Naive thymus-derived CD8-positive, alpha-beta T cell (primary cell): ENCODE measurements around the gene LMBR1L. TPM values are rescaled to one million over a fixed set of nuclear protein-coding genes. Genes with fewer than 3 reads are reported as not detected.
"Not testable (repeated sequence)": the region's sequence is repeated elsewhere in the genome, so short reads cannot be mapped to it uniquely, and the experiment has no call there.

Source experiments
- ATAC-seq, 2 donors: fragments of 150-1000 bp; cut with Tn5 transposase in 1 of 2; sonication (Bioruptor Pico), chemical (Tn5 transposase) in 1 of 2; 1 replicate in 1 of 2; 2 replicates in 1 of 2; pipeline ENCODE4 v1.10.0; 2021; ENCODE audit warnings: mild to moderate bottlenecking in 2 of 2, moderate library complexity in 2 of 2
- POLR2A ChIA-PET: fragments of 350-600 bp; sonication (Branson Sonifier 250); formaldehyde crosslinking; loops from one replicate; lab custom pipeline; 2021; ENCODE audit warnings: antibody characterized with exemption; lab: Charles Lee
- DNase-seq, 10 donors: peaks; one replicate each; pipeline versions ENCODE4 v3.0.0 to v3.0.0-alpha.2; 2020 to 2022
- H3K27ac Mint-ChIP-seq, 10 donors: one replicate each; pipeline ENCODE4 v1.8.0; 2020 to 2022; ENCODE audit warnings: mild to moderate bottlenecking in 10 of 10, mixed read lengths in 10 of 10, moderate library complexity in 4 of 10, inconsistent platforms in 1 of 10
- H3K27me3 Mint-ChIP-seq, 5 donors: one replicate each; pipeline ENCODE4 v1.8.0; 2021 to 2022; ENCODE audit warnings: mixed read lengths in 5 of 5
- H3K36me3 Mint-ChIP-seq, 3 donors: one replicate each; pipeline ENCODE4 v1.8.0; 2020 to 2022; ENCODE audit warnings: mixed read lengths in 3 of 3, mild to moderate bottlenecking in 2 of 3, inconsistent platforms in 1 of 3
- H3K4me1 Mint-ChIP-seq, 4 donors: one replicate each; pipeline ENCODE4 v1.8.0; 2021 to 2022; ENCODE audit warnings: mixed read lengths in 4 of 4
- H3K4me3 Mint-ChIP-seq, 10 donors: one replicate each; pipeline ENCODE4 v1.8.0; 2020 to 2022; ENCODE audit warnings: mild to moderate bottlenecking in 10 of 10, mixed read lengths in 10 of 10, moderate library complexity in 6 of 10, inconsistent platforms in 1 of 10
- H3K9me3 Mint-ChIP-seq, 9 donors: one replicate each; pipeline ENCODE4 v1.8.0; 2020 to 2022; ENCODE audit warnings: mixed read lengths in 9 of 9, mild to moderate bottlenecking in 3 of 9, inconsistent platforms in 1 of 9, moderate library complexity in 1 of 9
- polyA plus RNA-seq, 3 donors: library from polyadenylated mRNA; unstranded; fragments of 300-500 nt; fragmentation: Illumina TruSeq; gene quantifications; one replicate each; pipeline ENCODE4 v1.2.3, GENCODE V29; 2021
- total RNA-seq, 8 experiments: library from RNA in 2 of 8; stranded (reverse) in 2 of 8; gene quantifications; one replicate each; pipeline ENCODE4 v1.2.3 and lab custom pipeline; 2021 to 2026

Gene LMBR1L
- total and polyA plus RNA-seq, 5 experiments from 2014 or later: 34.0 to 270 (median 45.8) TPM

DNA sequence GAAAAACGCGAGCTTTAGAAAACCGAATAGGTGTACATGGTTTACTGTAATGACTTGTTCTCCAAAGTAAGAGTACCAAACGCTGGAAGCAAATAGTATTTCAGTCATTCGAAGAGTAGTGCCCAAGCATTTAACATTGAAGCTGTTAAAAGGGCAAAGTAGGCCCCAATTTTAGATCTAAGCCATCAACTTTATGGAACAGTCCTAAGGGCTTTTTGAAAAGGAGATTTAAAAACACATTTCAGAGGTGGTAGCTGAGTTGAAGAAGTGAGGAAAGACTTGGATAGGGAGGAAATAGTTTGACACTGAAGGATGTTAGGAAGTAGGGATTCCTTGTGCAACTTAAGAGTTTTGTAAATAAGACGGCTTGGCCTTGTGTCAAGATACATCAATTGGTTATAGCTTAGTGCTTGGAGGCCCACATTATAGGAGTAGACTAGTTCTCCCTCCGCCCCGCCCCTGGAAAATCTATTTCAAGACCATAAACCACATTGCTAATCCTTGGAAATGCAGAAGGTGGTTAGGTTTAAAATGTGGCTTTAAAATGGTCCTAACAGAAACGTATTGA is 21.3 kb upstream of the LMBR1L start:
- no peaks in the 10 kb centered on the region for H3K27me3 Mint-ChIP-seq
- no peaks in the 10 kb centered on the region for H3K9me3 Mint-ChIP-seq
- ATAC-seq (no peak), DNase-seq (no peak)
- POLR2A ChIA-PET: interaction anchor here (0.6 to 6.2 kb wide), 20 partner anchors 8 to 614 kb away, joined by 3 to 220 read pairs (median 9); partner anchors contain the start of genes DDX23, DHH, KMT2D and LMBR1L
- H3K4me3 Mint-ChIP-seq: peak overlapping the region; percentile 79 to 99 (median 88)
- peak overlapping the region; percentile 76 to 98 (median 96) for H3K27ac Mint-ChIP-seq
- peaks cover 0 to 34% (median 15%) of the 10 kb centered on the region in 3 donors for H3K36me3 Mint-ChIP-seq
- H3K4me1 Mint-ChIP-seq: peaks cover 13 to 56% (median 44%) of the 10 kb centered on the region in 4 donors

DNA sequence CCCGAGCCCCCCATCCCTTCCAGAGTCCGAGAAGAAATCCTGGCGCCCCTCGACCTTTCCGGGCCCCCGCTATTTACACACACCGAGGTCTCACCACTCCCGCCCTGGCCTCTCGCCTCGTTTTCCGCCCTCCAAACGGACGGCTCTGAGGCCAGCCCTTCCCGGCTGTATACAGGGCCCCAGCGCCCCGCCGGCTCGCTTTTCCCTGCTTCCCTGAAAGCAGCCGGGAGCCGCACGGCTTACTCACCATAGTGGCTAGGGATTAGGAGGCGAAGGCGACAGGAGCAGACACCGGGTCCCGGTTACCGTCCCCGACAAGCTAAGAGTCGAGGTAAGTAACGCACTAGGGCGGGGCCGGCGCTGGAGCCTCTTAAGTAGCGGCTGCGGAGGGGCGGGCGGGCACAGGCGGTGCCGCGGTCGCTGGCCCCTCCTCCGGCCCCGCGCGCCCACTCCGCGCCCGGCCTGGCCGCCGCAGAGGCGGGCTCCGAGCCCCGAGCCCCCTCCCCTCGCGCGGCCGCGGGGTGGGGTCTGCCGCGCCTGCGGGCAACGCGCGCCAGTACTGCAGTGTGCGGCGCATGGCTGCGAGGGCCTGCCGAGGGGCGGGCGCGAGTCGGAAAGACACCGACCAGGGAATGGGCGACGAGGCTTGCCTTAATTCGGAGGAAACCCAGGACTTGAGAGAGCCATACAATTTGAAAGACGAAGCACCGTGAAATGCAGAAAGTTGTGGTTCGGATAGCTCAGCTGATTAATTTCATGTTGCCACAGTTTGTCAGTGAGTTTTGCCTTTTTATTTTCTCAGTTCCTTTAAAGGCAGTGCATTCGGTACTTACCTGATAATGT is 20.6 kb upstream of the LMBR1L start, which contains the start of gene TUBA1B:
Gene TUBA1B (minus strand): TSS at position 345 of the 843 bp plus-strand sequence. CDS start 95 bp downstream, at position 250.
- no peaks in the 10 kb centered on the region for H3K27me3 Mint-ChIP-seq
- POLR2A ChIA-PET: interaction anchor here (0.6 to 6.2 kb wide), 40 partner anchors 8 to 615 kb away, joined by 3 to 220 read pairs (median 6); partner anchors contain the start of genes ARF3, DDX23, DHH and FKBP11
- peaks cover 14 to 59% (median 48%) of the 10 kb centered on the region in 4 donors for H3K4me1 Mint-ChIP-seq
- H3K4me3 Mint-ChIP-seq: peak within 1 kb of the TSS; percentile 95 to 99 (median 97)
- DNase-seq: peak; percentile 84 to 94 (median 88)
- peak; percentile 77 to 78 for ATAC-seq
- H3K27ac Mint-ChIP-seq: peak within 1 kb of the TSS; percentile 96 to 99 (median 98)
- H3K9me3 Mint-ChIP-seq: no peaks in the 10 kb centered on the region
- peaks cover 0 to 38% (median 19%) of the 10 kb centered on the region in 3 donors for H3K36me3 Mint-ChIP-seq

DNA sequence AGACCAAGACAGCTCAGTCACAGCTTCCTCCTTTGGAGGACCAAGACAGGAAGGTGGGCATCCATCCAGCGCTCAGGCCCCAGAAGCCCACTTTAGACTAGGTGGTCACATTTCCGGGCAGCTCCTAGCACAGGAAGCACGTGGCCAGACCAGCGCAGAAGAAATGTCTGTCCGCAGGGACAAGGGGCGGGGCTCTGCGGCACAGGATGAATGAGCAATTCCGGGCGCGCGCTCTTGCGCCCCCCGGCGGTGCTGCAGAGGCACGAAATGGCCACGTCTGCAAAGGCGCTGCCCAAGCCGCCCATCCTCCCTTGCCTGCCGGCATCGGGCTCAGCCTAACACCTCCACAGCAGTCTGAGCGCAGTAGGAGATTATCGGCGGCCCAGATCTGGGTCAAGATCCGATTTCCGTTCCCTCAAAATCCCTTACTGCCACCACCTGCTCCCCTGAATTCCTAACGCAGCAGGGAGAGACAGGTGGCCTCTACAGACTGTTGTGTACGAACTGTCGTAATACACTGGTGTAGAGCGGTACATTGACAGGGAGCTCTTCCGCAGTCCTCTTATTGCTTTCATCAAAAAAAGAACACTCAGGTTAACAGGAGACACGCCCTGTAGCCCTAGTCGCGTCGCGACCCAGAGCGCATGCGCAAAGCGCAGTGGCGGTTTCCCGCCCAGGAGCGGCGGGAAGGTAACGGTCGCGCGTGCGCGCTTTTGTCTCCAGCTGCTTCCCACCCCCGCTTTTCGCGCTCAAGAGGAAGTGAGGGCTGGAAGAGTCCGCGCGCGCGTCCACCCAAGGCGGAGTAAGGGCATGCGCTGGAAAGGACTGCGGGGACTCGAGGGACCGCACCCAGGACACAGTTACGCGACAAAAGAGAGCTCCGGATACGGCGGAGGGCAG is 19.8 kb upstream of the LMBR1L start:
- Mint-ChIP-seq H3K36me3 (peaks cover 0 to 38% (median 19%) of the 10 kb centered on the region in 3 donors), H3K4me3 (peak overlapping the region; percentile 95 to 99 (median 97)), H3K9me3 (no peaks in the 10 kb centered on the region), H3K27me3 (no peaks in the 10 kb centered on the region), H3K27ac (peak overlapping the region; percentile 96 to 99 (median 98)), H3K4me1 (peaks cover 14 to 62% (median 49%) of the 10 kb centered on the region in 4 donors)
- DNase-seq: peak; percentile 89 to 97 (median 92)
- ATAC-seq: peak; percentile 67 to 75
- POLR2A ChIA-PET: interaction anchor here (0.5 to 6.2 kb wide), 37 partner anchors 8 to 611 kb away, joined by 3 to 220 read pairs (median 6); partner anchors contain the start of genes ARF3, DDX23, DHH and FKBP11

DNA sequence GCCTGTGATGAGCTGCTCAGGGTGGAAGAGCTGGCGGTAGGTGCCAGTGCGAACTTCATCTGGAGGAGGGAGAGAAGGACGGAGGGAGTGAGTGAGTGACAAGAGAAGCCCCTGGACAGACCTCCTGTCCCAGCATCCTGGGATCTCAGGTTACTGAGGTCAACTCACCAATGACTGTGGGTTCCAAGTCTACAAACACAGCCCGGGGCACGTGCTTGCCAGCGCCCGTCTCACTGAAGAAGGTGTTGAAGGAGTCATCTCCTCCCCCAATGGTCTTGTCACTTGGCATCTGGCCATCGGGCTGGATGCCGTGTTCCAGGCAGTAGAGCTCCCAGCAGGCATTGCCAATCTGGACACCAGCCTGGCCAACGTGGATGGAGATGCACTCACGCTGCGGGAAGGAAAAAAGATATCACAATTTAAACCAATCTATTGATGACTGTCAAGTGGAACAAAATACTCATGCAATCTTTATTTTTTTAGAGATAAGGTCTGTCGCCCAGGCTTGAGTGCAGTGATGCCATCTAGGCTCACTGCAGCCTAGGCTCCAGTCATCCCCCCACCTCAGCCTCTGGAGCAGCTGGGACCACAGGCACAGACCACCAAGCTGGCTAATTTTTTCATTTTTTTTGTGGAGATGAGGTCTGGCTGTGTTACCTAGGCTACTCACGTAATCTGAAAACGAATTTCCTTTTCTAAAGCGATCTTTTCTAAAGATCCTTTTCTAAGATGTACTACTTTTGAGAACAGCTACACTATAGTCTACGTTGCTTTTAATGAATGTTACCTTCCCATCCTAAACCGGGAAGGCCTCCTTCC is 18.9 kb upstream of the LMBR1L start:
- DNase-seq (no peak), ATAC-seq (no peak)
- H3K27me3 Mint-ChIP-seq: no peaks in the 10 kb centered on the region
- H3K9me3 Mint-ChIP-seq: no peaks in the 10 kb centered on the region
- peaks cover 14 to 62% (median 47%) of the 10 kb centered on the region in 4 donors for H3K4me1 Mint-ChIP-seq
- H3K36me3 Mint-ChIP-seq: peaks cover 0 to 38% (median 19%) of the 10 kb centered on the region in 3 donors
- peak overlapping the region; percentile 95 to 99 (median 97) for H3K4me3 Mint-ChIP-seq
- peak overlapping the region; percentile 96 to 99 (median 98) for H3K27ac Mint-ChIP-seq
- POLR2A ChIA-PET: interaction anchor here (0.5 to 6.2 kb wide), 14 partner anchors 11 to 612 kb away, joined by 4 to 220 read pairs (median 14); partner anchors contain the start of genes DHH, KMT2D, LMBR1L and RHEBL1

DNA sequence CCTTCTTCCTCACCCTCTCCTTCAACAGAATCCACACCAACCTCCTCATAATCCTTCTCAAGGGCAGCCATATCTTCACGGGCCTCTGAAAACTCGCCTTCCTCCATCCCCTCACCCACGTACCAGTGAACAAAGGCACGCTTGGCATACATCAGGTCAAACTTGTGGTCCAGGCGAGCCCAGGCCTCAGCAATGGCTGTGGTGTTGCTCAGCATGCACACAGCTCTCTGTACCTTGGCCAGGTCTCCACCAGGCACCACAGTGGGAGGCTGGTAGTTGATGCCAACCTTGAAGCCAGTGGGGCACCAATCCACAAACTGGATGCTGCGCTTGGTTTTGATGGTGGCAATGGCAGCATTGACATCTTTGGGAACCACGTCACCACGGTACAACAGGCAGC is 17.3 kb upstream of the LMBR1L start:
- Mint-ChIP-seq H3K4me3 (peak overlapping the region in 1 of 10 donors; percentile 7), H3K36me3 (peaks cover 0 to 38% (median 19%) of the 10 kb centered on the region in 3 donors), H3K4me1 (peaks cover 14 to 52% (median 44%) of the 10 kb centered on the region in 4 donors), H3K27ac (peak overlapping the region in 8 of 10 donors; percentile 59 to 87 (median 72))
- not testable (repeated sequence) for DNase-seq, H3K27me3 Mint-ChIP-seq, ATAC-seq, H3K9me3 Mint-ChIP-seq
- POLR2A ChIA-PET: interaction anchor here (1.1 to 2.2 kb wide), 2 partner anchors 18 to 62 kb away, joined by 3 to 11 read pairs; partner anchors contain the start of gene LMBR1L

DNA sequence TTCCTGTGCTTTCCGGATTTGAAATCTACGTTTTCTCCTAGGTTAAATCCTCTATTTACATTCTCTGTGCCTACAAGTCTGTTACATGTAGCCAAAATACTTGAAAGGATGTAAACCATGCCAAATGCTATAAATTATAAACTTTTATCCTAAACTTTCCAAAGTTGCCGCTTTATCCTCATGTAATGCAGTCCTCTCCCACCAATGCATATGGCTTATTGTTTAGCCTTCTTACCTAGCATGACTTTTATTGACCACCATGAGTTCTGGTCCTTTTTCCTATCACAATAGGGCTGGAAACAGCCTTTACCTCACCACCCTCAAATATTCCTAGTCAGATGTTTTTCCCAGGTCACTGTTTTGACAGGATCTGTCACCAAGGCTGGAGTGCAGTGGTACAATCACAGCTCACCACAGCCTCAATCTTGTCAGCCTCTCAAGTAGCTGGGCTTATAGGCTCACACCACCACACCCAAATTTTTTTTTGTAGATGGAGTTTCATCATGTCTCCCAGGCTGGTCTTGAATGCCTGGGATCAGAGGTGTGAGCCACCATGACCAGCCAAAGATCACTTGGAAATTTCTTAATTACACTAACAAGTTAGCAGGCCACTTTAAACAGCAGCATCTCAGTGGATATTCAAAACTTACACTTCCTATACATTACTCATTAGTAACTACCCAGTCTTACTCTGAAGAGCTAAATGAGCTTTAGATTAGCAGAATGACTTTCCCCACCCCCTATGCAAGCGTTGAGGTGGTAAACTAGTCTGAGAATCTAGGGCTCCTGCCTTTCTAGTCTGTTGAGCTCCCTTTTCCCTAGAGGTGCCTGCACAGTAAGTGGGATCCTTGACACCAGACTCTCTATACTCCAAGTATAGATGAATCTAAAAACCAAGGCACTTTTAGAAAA is 16.5 kb upstream of the LMBR1L start:
- DNase-seq: no peak
- Mint-ChIP-seq H3K36me3 (peaks cover 0 to 38% (median 19%) of the 10 kb centered on the region in 3 donors), H3K9me3 (no peaks in the 10 kb centered on the region), H3K27ac (peak overlapping the region in 9 of 10 donors; percentile 59 to 87 (median 74)), H3K27me3 (no peaks in the 10 kb centered on the region), H3K4me1 (peaks cover 13 to 43% (median 41%) of the 10 kb centered on the region in 4 donors), H3K4me3 (peak overlapping the region in 3 of 10 donors; percentile 9 to 30 (median 24))
- POLR2A ChIA-PET: interaction anchor here (1.1 to 2.2 kb wide), 2 partner anchors 17 to 63 kb away, joined by 3 to 11 read pairs; partner anchors contain the start of gene LMBR1L
- no peak for ATAC-seq

DNA sequence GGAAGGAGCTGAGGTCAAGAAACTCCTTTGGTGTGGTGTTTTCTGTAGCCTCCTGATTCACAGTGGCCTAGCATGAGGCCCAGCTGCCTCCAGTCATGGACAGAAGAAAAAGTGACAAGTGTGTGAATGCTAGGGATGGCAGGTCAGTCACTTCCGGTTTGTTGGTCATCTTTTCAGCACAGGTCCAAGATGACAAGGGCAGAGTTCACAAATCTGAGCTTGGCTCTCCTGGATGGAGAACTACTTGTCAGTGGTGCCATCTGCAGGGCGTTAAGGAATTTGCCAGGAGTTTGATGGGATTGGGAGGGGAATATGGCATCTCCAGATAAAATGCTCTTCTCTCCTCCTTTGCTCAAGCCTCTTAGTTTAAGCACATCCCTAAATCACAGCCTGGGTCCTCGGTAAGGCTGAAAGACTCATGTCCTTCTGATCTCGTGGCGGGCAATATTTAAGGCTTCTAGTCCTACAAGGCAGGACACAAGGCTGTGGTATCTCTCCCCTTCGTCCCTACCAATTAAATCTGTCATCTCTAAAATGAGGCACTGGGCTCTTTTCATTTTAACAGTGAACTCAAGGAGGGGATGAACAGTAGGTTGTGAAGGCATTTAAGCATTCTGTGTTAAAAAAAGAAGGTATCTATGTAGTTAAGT is 10.5 kb upstream of the LMBR1L start:
- POLR2A ChIA-PET: interaction anchor here (0.6 to 1.1 kb wide), 3 partner anchors 10 to 25 kb away, joined by 3 read pairs; partner anchors contain the start of genes LMBR1L and TUBA1B
- no peak for DNase-seq
- no peaks in the 10 kb centered on the region for H3K36me3 Mint-ChIP-seq
- H3K27ac Mint-ChIP-seq: no peak overlapping the region
- H3K9me3 Mint-ChIP-seq: no peaks in the 10 kb centered on the region
- H3K4me3 Mint-ChIP-seq: no peak overlapping the region
- peaks cover 0 to 4% (median 1%) of the 10 kb centered on the region in 4 donors for H3K4me1 Mint-ChIP-seq
- ATAC-seq: no peak
- H3K27me3 Mint-ChIP-seq: no peaks in the 10 kb centered on the region

DNA sequence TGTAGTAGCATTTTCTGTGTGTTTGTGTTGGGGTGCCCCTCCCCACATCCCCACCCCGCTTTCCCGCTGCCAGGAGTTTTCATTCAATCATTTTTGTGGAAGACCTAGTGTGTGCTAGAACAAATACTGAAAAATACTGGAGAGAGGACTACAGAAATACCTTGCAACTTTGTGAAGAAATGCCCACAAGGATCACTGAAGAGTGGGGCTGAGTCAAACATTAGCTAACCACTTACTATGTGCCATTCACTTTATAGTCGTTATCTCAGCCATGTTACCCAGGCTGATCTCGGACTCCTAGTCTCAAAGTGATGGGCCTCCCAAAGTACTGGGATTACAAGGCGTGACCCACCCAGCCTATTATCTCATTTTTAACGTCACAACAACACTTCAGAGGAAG is 559 bp upstream of the LMBR1L start:
- Mint-ChIP-seq H3K4me1 (peaks cover 21 to 47% (median 38%) of the 10 kb centered on the region in 4 donors), H3K9me3 (no peaks in the 10 kb centered on the region), H3K4me3 (peak overlapping the region; percentile 89 to 99 (median 98)), H3K36me3 (peaks cover 0 to 15% (median 3%) of the 10 kb centered on the region in 3 donors), H3K27ac (peak overlapping the region; percentile 92 to 99 (median 98)), H3K27me3 (no peaks in the 10 kb centered on the region)
- ATAC-seq (no peak), DNase-seq (no peak)
- POLR2A ChIA-PET: interaction anchor here (0.7 to 7.7 kb wide), 13 partner anchors 8 to 1693 kb away, joined by 3 to 152 read pairs (median 8); partner anchors contain the start of genes KMT2D, RHEBL1, TUBA1A and TUBA1B

DNA sequence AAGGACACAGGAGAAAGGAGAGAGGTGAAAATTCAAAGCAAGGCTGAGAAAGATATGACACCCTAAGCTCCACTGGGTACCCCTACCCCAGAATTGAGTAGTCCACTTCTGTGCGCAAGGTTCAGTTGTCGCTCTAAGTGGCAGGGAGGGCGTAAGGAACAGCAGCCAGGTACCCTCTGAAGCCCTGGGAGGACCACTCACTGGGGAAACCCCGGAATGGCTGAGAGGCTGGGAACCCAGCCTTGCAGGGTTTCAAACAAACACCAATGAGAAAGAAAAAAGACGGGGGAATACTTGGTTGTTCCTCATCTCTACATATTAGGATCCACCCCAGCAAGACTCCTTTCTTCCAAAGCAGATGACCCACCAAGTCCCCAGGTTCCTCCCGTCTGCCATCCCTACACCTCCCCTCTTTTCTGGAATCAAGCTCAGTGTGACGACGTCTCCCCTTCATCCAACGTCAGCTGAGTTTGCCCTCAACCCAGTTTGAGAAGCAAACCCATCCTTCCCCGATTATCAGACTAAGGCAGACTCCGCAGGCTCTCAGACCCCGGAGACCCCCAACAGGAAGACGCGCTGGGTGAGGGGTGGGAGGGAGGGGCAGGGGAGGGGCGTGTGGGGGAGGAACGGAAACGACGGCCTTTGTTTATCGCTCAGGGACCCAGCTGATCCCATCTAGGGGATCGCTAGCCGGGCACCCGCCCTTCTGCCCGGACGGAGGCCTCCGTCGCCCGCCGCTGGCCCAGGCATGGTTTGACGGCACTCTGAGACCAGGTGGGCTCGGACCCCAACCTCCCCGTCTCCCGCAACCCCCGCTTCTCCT is 795 bp downstream of the LMBR1L start:
- peak overlapping the region; percentile 89 to 99 (median 98) for H3K4me3 Mint-ChIP-seq
- no peak for ATAC-seq
- H3K27ac Mint-ChIP-seq: peak overlapping the region; percentile 92 to 99 (median 98)

More for the DNA sequence above, 795 bp downstream of the LMBR1L start:
- POLR2A ChIA-PET: interaction anchor here (0.6 to 7.7 kb wide), 17 partner anchors 9 to 258 kb away, joined by 3 to 152 read pairs (median 7); partner anchors contain the start of genes DDX23, KMT2D, RHEBL1 and TUBA1A
- no peaks in the 10 kb centered on the region for H3K9me3 Mint-ChIP-seq
- peaks cover 26 to 51% (median 47%) of the 10 kb centered on the region in 4 donors for H3K4me1 Mint-ChIP-seq
- H3K27me3 Mint-ChIP-seq: no peaks in the 10 kb centered on the region
- H3K36me3 Mint-ChIP-seq: peaks cover 0 to 26% (median 3%) of the 10 kb centered on the region in 3 donors
- peak in 3 of 10 donors; percentile 26 to 41 (median 36) for DNase-seq
